Erythroblast (primary cell): Measurements from ENCODE around the gene GTPBP4.

Experiments
- GATA1 ChIP-seq: IDR thresholded peaks from 2 replicates; pipeline ENCODE4 v1.6.1; 2011; ENCODE audit warnings: low read depth, mild to moderate bottlenecking, control low read depth, low read length, moderate library complexity
- POLR2A ChIP-seq: IDR thresholded peaks from 2 replicates; pipeline ENCODE4 v1.6.1; 2011; ENCODE audit warnings: mild to moderate bottlenecking, low read length

- TF ChIP-seq POLR2A (no peak), GATA1 (no peak)
Observed at GRCh38 chr10:948347-948746, 39.9 kb upstream of the GTPBP4 start.
